Smooth muscle cell of the umbilical artery (primary cell): ENCODE data around the gene KCNG3. TPM values are rescaled to one million over a fixed set of nuclear protein-coding genes. Genes with fewer than 3 reads are reported as not detected.

ENCODE experiments used
- total RNA-seq: library from RNA; depleted of rRNA; stranded (reverse); fragments of >200 nt; gene quantifications from 2 replicates; pipeline ENCODE4 v1.2.3, GENCODE V29; 2014

The KCNG3 gene
- total RNA-seq, result 0.05 TPM in 1 of 2 replicates, not detected in the other

GRCh38 chr2:42493468-42494354 is at the start of gene KCNG3:
TSS of gene KCNG3 (minus strand) at chr2:42493982. CDS start at chr2:42493501, 481 bp downstream.

Other genes with a start within 250 kb of the KCNG3 start
- 152 and 407 TPM in 2 replicates for gene COX7A2L, start 132.8 kb downstream of the KCNG3 start, total RNA-seq
- 27.3 and 30.4 TPM in 2 replicates for gene MTA3, start 74.7 kb upstream of the KCNG3 start, total RNA-seq